Right lobe of liver (tissue), 6 donors: ENCODE results near the gene FAM151B. TPM values are rescaled to one million over a fixed set of nuclear protein-coding genes. Genes with fewer than 3 reads are reported as not detected.
A peak's percentile ranks its signal among the peaks of the same experiment; 100 is the strongest.

Source experiments
- ATAC-seq, 4 donors: fragments of 200-7000 bp; cut with Tn5 transposase; one replicate each; pipeline ENCODE4 v1.9.1; 2020; ENCODE audit warnings: mild to moderate bottlenecking in 4 of 4, moderate library complexity in 4 of 4
- DNase-seq, 3 donors: peaks; one replicate each; pipeline ENCODE4 v3.0.0-alpha.2; 2020
- H3K27ac ChIP-seq, 3 donors: fragments of 200-600 bp; one replicate each; pipeline ENCODE4 v1.8.0; 2022
- H3K27me3 ChIP-seq, 2 donors: fragments of 200-600 bp; one replicate each; pipeline ENCODE4 v1.8.0; 2022
- H3K36me3 ChIP-seq, 4 donors: fragments of 200-600 bp; sonication (generic) in 1 of 4; one replicate each; pipeline versions ENCODE4 v1.5.1 to v1.8.0; 2017 to 2022; ENCODE audit warnings: control low read depth in 1 of 4
- H3K4me1 ChIP-seq, 4 donors: fragments of 200-600 bp; sonication (generic) in 1 of 4; one replicate each; pipeline versions ENCODE4 v1.5.1 to v1.8.0; 2017 to 2022; ENCODE audit warnings: control low read depth in 1 of 4
- H3K4me3 ChIP-seq, 3 donors: fragments of 200-600 bp; one replicate each; pipeline ENCODE4 v1.8.0; 2022
- H3K9me3 ChIP-seq, 4 donors: fragments of 200-600 bp; sonication (generic) in 1 of 4; one replicate each; pipeline versions ENCODE4 v1.5.1 to v1.8.0; 2017 to 2022; ENCODE audit warnings: control low read depth in 1 of 4
- CTCF ChIP-seq, 4 donors: fragments of 200-600 bp in 3 of 4; fragments of 450-650 bp in 1 of 4; IDR thresholded peaks; one replicate each; pipeline versions ENCODE4 v1.5.1 to v1.8.0; 2016 to 2022; ENCODE audit warnings: antibody characterized with exemption in 4 of 4, mild to moderate bottlenecking in 2 of 4
- POLR2A ChIP-seq: fragments of 450-650 bp; IDR thresholded peaks from one replicate; pipeline ENCODE4 v1.6.1; 2017; ENCODE audit warnings: antibody characterized with exemption, mild to moderate bottlenecking
- WGBS: methylation state at CpG from one replicate; pipeline ENCODE4 v1.1.6; 2018; ENCODE audit warnings: low coverage, low lambda C conversion rate; ENCODE audit not compliant: insufficient coverage; ENCODE audit errors: missing lambda C conversion rate; 5-methylcytosine and 5-hydroxymethylcytosine counted together
- intact Hi-C, 2 donors: fragments of 100-400 bp; cut with DNase I; formaldehyde crosslinking; loops; one replicate each; pipeline versions ENCODE4 v1.11.2 to v1.14.1; 2022
- total RNA-seq, 6 experiments: library from RNA; depleted of rRNA in 2 of 6; stranded (reverse); fragments of >200 nt in 2 of 6; fragmentation: NEBNext Ultra II Directional in 3 of 6; extraction: Animal tissue kit (Norgen Biotek cat#: 25700) in 3 of 6; gene quantifications; one replicate each; pipeline versions ENCODE4 v1.1.0 to v1.2.4, GENCODE V29; 2016 to 2023
- donor health status: DM: no; HTN: yes; CAD: no.
- donor health status: DM: no; HTN: no; CAD: no.
- donor health status: DM: no; HTN: no; CAD: no.
- donor health status: DM: no; HTN: yes; CAD: no.
- donor health status: DM: no; HTN: yes; CAD: no.

Gene FAM151B
- total RNA-seq, 6 experiments from 2014 or later, result 0.81 to 1.6 (median 1.3) TPM

GRCh38 chr5:80591352-80591751 is 103.5 kb downstream of the FAM151B start:
- no peaks in the 10 kb centered on the region for H3K36me3 ChIP-seq
- H3K27ac ChIP-seq, result no peak overlapping the region
- H3K27me3 ChIP-seq, result no peaks in the 10 kb centered on the region
- no peak overlapping the region for H3K4me3 ChIP-seq
- no peaks in the 10 kb centered on the region for H3K9me3 ChIP-seq
- peaks cover 0 to 10% (median 0%) of the 10 kb centered on the region in 4 donors for H3K4me1 ChIP-seq
- TF ChIP-seq POLR2A, result no peak
- TF ChIP-seq CTCF (IDR thresholded peaks at IDR 0.05), result no peak
- DNase-seq, result no peak
- peak in 1 of 4 donors; percentile 22 for ATAC-seq
- WGBS, result 86% methylated on average over 3 of the region's 3 CpGs
- intact Hi-C loops, result no loop called here

- intact Hi-C loops, result no loop called here
- H3K36me3 ChIP-seq, result no peaks in the 10 kb centered on the region
- WGBS, result 20% methylated on average over 1 of the region's 1 CpG
- H3K4me1 ChIP-seq, result peaks cover 0 to 10% (median 0%) of the 10 kb centered on the region in 4 donors
- ATAC-seq, result no peak
- no peaks in the 10 kb centered on the region for H3K9me3 ChIP-seq
- no peaks in the 10 kb centered on the region for H3K27me3 ChIP-seq
- H3K27ac ChIP-seq, result no peak overlapping the region
- H3K4me3 ChIP-seq, result no peak overlapping the region
- no peak for DNase-seq
- TF ChIP-seq CTCF (IDR thresholded peaks at IDR 0.05) (no peak), POLR2A (no peak)
These were observed 104.2 kb downstream of the FAM151B start for GRCh38 chr5:80592105-80592504.

Other genes starting within 250 kb of the FAM151B start
- gene SERINC5, start 232.1 kb upstream of the FAM151B start, total RNA-seq, result 10 to 100 TPM; 30.1 to 82.1 (median 57.9) TPM
- not detected for gene SPZ1, start 168.1 kb upstream of the FAM151B start, total RNA-seq
- gene ZFYVE16, start 80.0 kb upstream of the FAM151B start, total RNA-seq, result 10 to 100 TPM in 5 of 6 experiments, 1 to 10 TPM in 1; 9.3 to 23.1 (median 14.0) TPM
- under 1 TPM in 1 of 6 experiments, not detected in 5; 0.07 TPM for gene ANKRD34B, start 82.2 kb downstream of the FAM151B start, total RNA-seq
- gene MSH3, start 166.6 kb downstream of the FAM151B start, total RNA-seq, result 10 to 100 TPM in 4 of 6 experiments, 1 to 10 TPM in 2; 7.8 to 13.1 (median 10.8) TPM
- gene DHFR, start 166.9 kb downstream of the FAM151B start, total RNA-seq, result 10 to 100 TPM; 15.3 to 29.2 (median 22.2) TPM